NCI-H526 treated with DMSO at 0.1 percent for 48 hours (cell line): ENCODE results near the gene FXYD2.
A peak's percentile ranks its signal among the peaks of the same experiment; 100 is the strongest.

Source experiments
- DNase-seq: peaks from one replicate; lab custom pipeline; 2025; lab: John Stamatoyannopoulos, UW

Gene FXYD2

DNA sequence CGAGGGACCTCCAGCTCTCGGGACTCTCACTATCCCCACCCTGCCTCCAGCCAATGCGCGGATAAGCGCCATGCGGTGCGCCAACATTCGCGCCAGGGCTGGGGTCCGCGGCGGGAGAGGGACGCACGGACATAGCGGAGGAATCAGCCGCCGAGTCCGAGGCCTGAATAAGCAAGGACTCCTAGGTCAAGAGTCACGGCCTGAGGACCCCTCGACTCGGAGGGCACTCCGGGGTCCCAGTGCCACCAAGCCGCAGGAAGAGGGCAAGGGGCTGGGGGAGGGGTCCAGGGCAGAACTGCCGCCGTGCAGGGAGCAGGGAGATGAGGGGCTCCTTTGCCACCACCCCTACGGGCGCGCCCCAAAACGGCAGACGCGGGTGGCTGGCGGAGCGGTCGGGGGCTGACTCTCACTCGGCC lies 28.1 kb downstream of the FXYD2 start:
- DNase-seq: no peak

DNA sequence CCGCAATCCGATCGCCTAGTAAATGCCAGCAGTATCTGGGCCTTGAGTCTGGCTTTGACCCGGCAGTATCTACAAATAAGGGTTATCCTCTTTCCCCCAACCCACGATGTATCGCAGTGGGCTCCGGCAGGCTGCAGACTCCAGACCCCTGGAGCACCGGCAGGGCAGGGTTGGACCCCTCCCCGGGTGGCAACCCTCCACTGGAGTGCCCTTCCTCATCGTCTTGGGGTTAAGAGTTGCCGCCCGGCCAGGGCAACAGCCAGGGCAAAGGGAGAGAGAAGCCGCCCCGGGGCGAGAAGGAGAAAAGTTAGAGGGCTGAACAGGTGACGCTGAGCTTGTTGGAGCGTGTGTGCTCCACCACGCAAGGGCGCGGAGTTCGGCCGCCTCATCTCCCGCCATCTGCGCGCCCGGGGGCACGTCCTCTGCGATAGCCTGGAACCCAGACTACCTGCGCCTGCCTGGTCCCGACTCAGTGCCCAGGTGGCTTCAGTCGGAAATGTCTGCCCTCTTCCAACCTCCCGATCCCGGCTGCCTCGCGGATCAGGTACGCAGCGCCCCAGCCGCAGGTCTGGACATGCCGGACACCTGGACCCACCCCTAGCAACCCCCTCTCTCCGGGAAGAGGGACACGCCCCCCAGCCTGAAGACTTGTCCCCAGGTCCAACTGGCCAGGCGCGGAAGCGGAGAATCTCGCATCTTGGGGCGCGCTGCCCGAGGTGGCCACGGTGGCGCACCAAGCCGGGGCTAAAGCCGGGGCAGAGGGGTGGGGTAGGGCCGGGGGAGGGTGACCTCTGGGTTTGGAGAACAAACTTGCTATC lies 28.7 kb downstream of the FXYD2 start:
- DNase-seq: peak; percentile 85

DNA sequence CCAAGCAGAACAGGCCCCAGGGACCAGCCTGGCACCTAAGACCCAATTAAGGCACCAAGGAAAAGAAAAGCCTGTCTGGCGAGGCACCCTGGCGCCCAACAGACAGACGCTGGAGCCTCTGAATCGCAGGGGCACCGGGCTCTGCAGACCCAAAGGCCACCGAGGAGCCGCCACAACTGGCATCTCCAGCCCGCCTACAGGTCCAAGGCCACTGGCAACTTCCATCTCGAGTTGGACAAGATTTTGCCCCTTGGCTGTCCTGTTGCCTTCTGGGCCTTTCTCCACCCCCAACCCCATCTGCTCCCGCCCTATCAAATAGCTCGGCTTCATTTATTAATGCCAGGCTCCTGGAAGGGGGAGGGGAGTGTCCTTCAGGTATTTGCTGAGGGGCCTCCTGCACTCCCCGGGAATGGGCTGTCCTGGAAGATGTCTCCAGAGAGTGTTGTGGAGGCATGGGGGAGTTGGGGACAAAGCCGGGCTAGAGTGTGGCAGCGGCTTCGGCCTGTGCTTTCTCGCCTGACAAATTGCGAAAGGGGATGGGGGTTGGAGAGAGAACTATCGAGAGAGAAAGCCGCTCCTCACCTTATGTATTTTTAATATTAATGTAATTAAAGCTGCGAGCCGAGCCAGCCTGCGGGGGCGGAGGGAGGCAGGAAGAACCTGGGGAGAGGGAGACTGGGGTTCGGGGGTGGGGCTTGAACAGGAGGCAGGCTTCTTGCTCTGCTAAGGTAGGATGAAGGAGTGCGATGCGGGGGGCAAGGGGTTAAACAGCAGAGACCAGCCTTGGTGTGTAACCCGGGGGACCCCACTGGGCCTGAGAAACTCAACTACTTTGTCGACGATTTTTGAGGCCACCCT lies 29.5 kb downstream of the FXYD2 start:
- DNase-seq: peak; percentile 79

DNA sequence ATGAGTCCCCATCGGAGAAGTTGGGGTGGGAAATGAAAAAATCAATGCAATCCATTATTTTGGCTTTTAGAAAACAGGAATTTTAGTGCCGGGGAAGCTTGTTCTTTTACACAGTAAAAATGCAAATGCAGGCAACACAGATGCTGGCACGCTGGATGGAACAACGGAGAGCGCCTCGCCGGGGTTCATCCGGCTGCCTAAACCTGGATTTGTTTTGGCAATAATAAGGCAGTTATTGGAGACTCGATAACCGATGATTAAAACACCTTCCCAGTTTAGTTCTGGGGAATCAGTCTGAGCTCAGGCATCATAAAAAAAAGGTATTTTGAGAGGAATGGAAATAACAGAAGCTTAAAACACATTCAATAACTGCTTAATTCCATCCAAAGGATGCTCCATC lies 30.4 kb downstream of the FXYD2 start:
- peak; percentile 79 for DNase-seq

DNA sequence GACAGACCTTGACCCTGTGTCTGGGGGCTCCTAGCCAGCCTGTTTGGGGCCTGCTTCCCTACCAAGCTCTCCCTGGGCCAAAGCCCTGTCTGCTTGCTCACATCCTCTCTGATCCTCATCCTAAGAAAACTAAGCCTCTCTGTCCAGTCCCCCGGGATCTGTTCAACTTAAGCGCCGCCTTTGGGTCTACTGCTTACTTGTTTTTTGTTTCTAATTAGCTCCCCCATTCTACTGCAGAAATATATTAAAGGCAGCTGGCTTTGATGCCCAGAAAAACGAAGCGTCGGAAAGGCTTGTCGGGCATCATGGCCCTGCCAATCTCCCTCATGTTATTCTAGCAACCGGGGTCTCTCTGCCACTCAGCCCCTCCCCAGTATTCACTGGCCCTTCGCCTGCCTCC lies 31.0 kb downstream of the FXYD2 start:
- peak; percentile 85 for DNase-seq

DNA sequence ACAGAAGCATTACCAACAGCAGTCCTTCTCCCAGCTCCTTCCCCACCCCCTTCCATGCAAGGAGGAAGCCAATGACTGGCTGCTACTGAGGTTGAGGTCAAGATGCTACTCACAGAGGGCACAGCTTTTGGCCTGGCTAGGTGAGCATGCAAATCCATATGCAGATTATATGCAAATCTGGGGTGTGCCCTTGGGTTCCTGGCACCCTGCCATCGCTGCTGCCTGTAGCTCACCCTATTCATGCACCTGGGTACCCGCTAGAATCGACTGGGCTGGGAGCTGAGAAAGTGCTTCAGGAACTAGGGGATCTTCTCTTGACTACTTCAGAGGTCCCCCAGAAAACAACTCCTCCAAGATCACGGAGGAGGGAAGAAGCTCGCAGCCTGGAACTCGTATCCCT lies 31.6 kb downstream of the FXYD2 start:
- DNase-seq: peak; percentile 99

DNA sequence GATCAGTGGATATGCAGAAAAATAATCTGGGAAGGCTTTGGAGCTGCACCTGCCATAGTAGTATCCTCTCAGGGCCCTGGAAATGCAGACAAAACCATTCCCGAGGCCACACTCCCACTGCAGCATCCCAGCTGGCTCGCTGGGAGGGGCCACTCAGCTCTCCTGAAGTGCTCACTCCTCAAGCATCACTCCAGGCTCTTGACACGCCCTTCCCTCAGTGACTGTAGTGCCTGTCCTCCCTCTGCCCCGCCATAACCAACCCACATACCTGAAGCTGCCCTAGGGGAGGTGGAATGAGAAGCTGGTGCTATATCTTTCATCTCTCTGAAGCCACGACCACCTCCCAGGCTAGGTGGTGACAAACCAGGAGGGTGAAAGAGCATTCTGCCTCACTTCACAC lies 32.3 kb downstream of the FXYD2 start:
- no peak for DNase-seq

DNA sequence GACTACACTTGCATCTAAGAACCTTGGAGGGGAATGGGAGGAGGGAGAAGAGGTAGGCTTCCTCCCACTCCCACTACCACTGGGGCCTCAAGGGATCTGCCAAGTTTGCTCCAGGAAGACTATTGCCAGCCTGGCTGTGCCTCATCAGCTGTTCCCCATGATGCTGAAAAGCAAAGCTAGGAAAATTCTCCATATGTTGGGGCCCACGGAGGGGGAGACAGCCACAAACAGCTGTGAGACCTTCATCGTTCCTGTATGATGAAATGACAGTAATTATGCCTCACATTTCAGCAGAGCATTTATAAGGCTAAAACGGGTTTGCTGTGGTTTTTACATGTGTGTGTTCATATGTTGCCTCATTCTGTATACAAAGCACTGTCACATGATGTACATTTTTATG lies 34.3 kb downstream of the FXYD2 start:
- DNase-seq: no peak

DNA sequence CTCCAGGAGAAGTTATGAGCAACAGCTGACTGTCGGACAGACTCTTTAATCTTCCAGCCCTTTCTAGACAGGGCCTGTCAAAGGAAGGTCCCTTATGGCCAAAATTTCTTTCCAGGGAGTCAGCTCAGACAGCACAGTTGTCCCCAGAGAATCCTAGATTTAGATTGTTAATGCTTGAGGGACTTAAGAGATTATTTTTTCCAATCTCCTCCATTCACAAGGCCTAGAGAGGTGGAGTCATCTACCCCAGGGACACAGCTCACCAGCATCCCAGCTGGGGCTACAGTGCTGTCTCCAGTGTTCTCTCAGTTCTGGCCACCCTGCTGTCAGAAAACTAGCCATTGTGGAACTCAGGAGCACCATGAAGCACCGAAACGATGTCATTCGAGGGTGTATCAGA lies 35.3 kb downstream of the FXYD2 start:
- DNase-seq: no peak

DNA sequence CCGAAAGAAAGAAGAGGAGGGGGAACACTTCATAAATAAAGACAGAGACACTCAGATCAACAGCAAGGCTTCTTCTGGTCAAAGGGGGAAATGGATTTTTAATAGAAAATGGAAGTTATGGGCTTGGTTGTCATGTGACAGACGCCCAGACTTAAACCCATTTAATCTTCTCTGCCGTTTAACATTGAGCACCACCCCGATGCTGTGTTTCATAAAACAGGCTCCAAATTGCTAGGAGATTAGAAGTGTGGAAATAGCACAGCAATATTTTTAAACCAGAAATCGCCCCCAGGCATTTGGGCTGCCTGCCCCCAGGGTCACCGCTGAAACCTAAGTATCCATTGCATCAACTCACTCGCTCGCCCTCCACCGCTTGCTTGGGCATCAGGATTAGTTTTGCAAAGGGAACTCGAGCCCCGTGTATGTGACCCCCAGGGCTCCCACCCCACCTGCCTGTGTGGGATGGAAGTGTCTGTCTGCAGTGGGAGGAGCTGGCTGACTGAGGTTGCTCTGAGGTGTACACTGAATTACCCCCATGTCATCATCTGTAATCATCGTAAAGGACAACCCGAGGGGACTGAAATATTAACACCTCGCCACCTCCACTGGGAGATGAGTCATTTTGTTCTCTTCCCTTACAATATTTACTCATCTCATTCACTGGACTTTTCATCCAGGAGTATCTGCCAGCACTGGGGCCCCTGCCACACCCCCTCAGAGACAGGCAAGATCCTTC lies 38.2 kb downstream of the FXYD2 start:
- DNase-seq: no peak

DNA sequence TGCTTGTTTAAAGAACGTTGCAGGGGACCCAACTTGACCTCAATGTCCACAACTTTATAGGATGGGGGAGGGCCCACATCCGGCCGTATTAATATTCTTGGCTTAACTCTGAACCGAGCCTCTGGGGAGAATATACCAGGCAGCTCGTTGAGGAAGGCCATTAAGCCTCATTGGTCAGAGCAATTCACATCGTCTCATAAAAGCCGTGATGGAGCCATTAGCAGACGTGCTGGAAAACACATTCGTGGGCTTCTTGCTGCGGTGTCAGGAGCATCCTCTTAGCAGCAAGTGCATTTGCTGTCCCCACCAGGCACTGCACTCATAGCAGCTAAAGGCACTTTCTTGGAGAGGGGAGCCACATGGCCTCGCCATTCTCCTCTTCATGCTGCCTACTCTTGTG lies 42.4 kb downstream of the FXYD2 start:
- DNase-seq: no peak

DNA sequence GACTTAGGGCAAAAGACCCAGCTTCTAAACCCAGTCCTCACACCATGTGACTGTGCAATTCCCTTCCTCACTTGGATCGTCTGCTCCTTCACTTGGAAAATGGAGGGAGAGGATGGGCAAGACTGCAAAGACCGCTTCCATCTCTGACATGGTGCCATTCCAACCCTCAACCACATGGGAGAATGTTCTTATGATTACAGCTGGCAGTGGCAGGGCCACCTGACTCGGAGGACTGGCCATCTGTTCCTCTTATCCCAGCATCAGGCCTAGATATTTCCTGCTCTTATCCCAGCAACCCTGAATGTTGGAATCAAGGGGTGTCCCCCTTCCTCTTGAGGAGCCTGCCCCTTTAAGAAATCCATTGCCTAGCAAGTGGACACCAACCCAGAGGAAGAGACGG lies 42.9 kb downstream of the FXYD2 start:
- no peak for DNase-seq

DNA sequence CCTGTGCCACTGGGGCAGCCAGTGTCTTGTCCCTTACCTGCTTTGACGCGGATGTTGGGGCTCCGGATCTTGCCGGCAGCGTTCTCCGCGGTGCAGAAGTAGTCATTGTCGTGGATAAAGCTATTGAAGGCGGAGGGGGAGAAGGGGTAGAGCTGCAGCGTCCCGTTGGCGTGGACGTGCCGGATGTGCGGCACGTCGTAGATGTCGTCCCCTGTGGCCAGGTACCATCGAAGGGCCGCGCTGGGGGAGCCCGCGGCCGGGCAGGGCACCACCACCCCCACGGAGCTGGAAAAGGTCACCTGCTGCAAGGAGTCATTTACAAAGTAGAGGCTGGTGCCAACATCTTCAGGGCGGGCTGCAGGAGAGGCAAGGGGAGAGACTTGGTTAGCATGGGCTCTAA lies 44.1 kb downstream of the FXYD2 start:
- no peak for DNase-seq

DNA sequence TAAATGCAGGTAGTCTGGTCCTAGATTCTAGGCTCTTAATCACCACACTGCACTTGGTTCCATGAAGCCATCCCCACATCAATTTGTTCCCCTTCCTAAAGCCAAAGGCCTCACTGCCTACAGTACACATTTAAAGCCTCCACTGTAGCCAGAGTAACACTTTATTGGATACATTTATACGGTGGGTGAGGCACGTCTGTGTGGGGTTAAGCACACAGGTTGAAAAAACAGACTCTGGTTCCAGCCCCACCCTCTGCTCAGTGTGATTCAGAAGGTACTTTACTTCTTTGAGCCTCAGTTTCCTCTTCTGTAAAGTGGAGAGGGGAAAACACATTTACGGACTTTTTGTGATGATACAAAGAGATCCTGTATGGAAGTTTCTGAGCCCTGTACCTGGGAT lies 50.0 kb downstream of the FXYD2 start:
- no peak for DNase-seq

DNA sequence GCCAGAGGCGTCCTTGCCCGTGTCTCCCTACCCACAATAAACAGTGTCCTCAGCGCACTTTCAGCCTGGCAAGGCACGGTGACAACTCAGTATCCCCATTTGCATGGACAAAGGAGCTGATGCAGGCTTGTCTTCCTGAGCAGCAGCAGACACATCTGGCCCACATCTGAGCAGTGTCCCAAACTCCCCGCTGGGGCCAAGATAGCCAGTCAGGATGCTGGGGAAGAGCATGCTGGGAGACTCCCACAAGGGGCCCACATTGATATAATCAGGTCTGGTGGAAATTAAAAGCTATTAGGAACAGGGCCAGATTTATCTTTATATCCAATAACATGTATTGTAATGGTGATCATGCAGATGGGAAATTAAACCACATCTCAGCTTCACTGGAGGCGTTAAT lies 52.2 kb downstream of the FXYD2 start:
- DNase-seq: no peak

DNA sequence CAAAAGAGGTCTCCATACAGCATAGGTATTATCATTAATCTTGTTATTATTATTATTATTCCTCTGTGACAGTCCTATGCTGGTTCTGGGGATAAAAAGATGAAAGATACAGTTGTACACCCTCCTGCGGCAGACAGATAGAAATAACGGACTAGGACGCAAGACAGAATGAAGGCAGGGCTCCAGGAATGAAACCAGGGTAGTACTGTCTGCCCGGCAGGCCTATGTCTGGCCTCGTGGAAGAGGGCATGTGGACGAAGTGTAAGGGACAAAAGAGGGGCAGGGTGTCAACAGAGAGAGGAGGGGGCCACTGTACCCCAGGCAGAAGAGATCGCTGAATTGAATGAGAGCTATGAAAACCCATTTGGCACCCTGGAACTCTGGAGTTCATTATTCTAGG lies 52.7 kb downstream of the FXYD2 start:
- no peak for DNase-seq

DNA sequence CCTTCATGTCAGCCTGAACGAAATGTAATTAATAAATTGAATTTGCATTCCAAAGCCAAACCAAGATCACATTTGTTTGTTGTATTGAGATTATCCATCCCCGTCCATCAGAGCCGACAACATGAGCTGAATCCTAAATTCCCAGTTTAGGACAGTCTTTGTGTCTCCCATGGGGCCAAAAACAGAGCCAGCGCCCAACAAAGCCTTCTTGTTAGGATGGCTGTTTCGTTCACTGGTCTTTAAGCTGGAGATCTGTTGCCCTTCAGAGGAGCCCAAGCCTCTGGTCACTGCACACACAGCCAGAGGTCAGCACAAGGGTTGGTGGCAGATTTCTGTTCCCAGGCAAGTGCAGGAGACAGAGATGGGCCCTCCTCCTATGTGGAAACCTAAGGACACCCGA lies 53.3 kb downstream of the FXYD2 start:
- DNase-seq: no peak

DNA sequence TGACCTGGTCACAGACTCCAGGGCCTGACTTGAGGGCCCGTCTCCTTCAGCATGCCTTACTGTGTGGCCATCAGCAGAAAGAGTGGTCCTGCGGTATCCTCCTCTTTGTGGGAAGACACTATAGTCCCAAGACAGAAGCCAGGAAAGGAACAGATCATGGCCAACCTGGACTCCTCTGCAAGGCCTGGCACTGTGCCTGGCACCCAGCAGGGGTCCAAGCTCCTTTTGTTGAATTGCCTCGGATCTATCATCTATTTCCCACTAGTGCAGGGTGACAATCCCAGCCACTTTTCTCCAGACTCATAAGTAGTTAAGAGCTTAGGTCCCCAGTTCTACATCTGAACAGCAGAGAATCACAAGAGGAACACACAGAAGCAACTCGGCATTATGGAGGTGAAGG lies 54.5 kb downstream of the FXYD2 start:
- no peak for DNase-seq
